Measurements from ENCODE around the gene ADH5. TPM values are rescaled to one million over a fixed set of nuclear protein-coding genes. Genes with fewer than 3 reads are reported as not detected.
"Not testable (repeated sequence)": the region's sequence is repeated elsewhere in the genome, so short reads cannot be mapped to it uniquely, and the experiment has no call there.

Gene ADH5
- total RNA-seq, 1 experiment from 2014 or later, result 341 TPM

- Histone ChIP-seq H3K36me3 (replicated peaks; ENCODE audit: control insufficient read depth, insufficient read depth, low read length) (peaks cover 43% of the 10 kb centered on the region), H3K4me3 (ENCODE audit: insufficient read depth, low read depth, low read length) (no peak overlapping the region), H3K27me3 (ENCODE audit: control insufficient read depth, insufficient read depth, low read length) (no peaks in the 10 kb centered on the region)
- DNase-seq, result no peak
Observed at GRCh38 chr4:99076292-99076976, 12.2 kb downstream of the ADH5 start.

GRCh38 chr4:99074816-99075215 lies 13.8 kb downstream of the ADH5 start:
- Histone ChIP-seq H3K27me3 (ENCODE audit: control insufficient read depth, insufficient read depth, low read length) (no peaks in the 10 kb centered on the region), H3K36me3 (replicated peaks; ENCODE audit: control insufficient read depth, insufficient read depth, low read length) (peaks cover 32% of the 10 kb centered on the region)

GRCh38 chr4:99071159-99071558 lies 17.4 kb downstream of the ADH5 start:
- Histone ChIP-seq H3K36me3 (replicated peaks; ENCODE audit: control insufficient read depth, insufficient read depth, low read length) (peaks cover 22% of the 10 kb centered on the region), H3K27me3 (ENCODE audit: control insufficient read depth, insufficient read depth, low read length) (no peaks in the 10 kb centered on the region), H3K4me3 (ENCODE audit: insufficient read depth, low read depth, low read length) (no peak overlapping the region)
- no peak for DNase-seq

More at GRCh38 chr4:99074816-99075215, 13.8 kb downstream of the ADH5 start:
- DNase-seq, result no peak
- H3K4me3 ChIP-seq (ENCODE audit: insufficient read depth, low read depth, low read length), result no peak overlapping the region

- DNase-seq, result no peak
- Histone ChIP-seq H3K36me3 (replicated peaks; ENCODE audit: control insufficient read depth, insufficient read depth, low read length) (peaks cover 2% of the 10 kb centered on the region), H3K27me3 (ENCODE audit: control insufficient read depth, insufficient read depth, low read length) (no peaks in the 10 kb centered on the region), H3K4me3 (ENCODE audit: insufficient read depth, low read depth, low read length) (no peak overlapping the region)
Observed at GRCh38 chr4:99067617-99068016, 21.0 kb downstream of the ADH5 start.

GRCh38 chr4:99065521-99065920 lies 23.1 kb downstream of the ADH5 start:
- H3K36me3 ChIP-seq (replicated peaks; ENCODE audit: control insufficient read depth, insufficient read depth, low read length); H3K4me3 ChIP-seq (ENCODE audit: insufficient read depth, low read depth, low read length); H3K27me3 ChIP-seq (ENCODE audit: control insufficient read depth, insufficient read depth, low read length); DNase-seq: not testable (repeated sequence)

- H3K4me3 ChIP-seq (ENCODE audit: insufficient read depth, low read depth, low read length), result no peak overlapping the region
- H3K27me3 ChIP-seq (ENCODE audit: control insufficient read depth, insufficient read depth, low read length), result no peaks in the 10 kb centered on the region
- DNase-seq, result no peak
- H3K36me3 ChIP-seq (replicated peaks; ENCODE audit: control insufficient read depth, insufficient read depth, low read length), result peaks cover 4% of the 10 kb centered on the region
Observed at GRCh38 chr4:99062120-99062519, 26.5 kb downstream of the ADH5 start.

- no peaks in the 10 kb centered on the region for H3K27me3 ChIP-seq (ENCODE audit: control insufficient read depth, insufficient read depth, low read length)
- no peak overlapping the region for H3K4me3 ChIP-seq (ENCODE audit: insufficient read depth, low read depth, low read length)
- peaks cover 4% of the 10 kb centered on the region for H3K36me3 ChIP-seq (replicated peaks; ENCODE audit: control insufficient read depth, insufficient read depth, low read length)
- no peak for DNase-seq
Observed at GRCh38 chr4:99061048-99061700, 27.4 kb downstream of the ADH5 start.

- Histone ChIP-seq H3K36me3 (replicated peaks; ENCODE audit: control insufficient read depth, insufficient read depth, low read length) (peaks cover 4% of the 10 kb centered on the region), H3K27me3 (ENCODE audit: control insufficient read depth, insufficient read depth, low read length) (no peaks in the 10 kb centered on the region), H3K4me3 (ENCODE audit: insufficient read depth, low read depth, low read length) (no peak overlapping the region)
- no peak for DNase-seq
Observed at GRCh38 chr4:99059550-99059949, 29.0 kb downstream of the ADH5 start.

- no peak for DNase-seq
- H3K36me3 ChIP-seq (replicated peaks; ENCODE audit: control insufficient read depth, insufficient read depth, low read length), result peaks cover 6% of the 10 kb centered on the region
Observed at GRCh38 chr4:99058228-99058627, 30.4 kb downstream of the ADH5 start.

GRCh38 chr4:99054428-99054994 lies 34.1 kb downstream of the ADH5 start:
- Histone ChIP-seq H3K27me3 (ENCODE audit: control insufficient read depth, insufficient read depth, low read length) (no peaks in the 10 kb centered on the region), H3K4me3 (ENCODE audit: insufficient read depth, low read depth, low read length) (no peak overlapping the region), H3K36me3 (replicated peaks; ENCODE audit: control insufficient read depth, insufficient read depth, low read length) (peaks cover 12% of the 10 kb centered on the region)
- no peak for DNase-seq

More at GRCh38 chr4:99058228-99058627, 30.4 kb downstream of the ADH5 start:
- H3K4me3 ChIP-seq (ENCODE audit: insufficient read depth, low read depth, low read length), result no peak overlapping the region
- H3K27me3 ChIP-seq (ENCODE audit: control insufficient read depth, insufficient read depth, low read length), result no peaks in the 10 kb centered on the region

GRCh38 chr4:99052902-99053301 lies 35.7 kb downstream of the ADH5 start:
- H3K27me3 ChIP-seq (ENCODE audit: control insufficient read depth, insufficient read depth, low read length), result no peaks in the 10 kb centered on the region
- no peak for DNase-seq
- peaks cover 18% of the 10 kb centered on the region for H3K36me3 ChIP-seq (replicated peaks; ENCODE audit: control insufficient read depth, insufficient read depth, low read length)
- no peak overlapping the region for H3K4me3 ChIP-seq (ENCODE audit: insufficient read depth, low read depth, low read length)

- DNase-seq, result no peak
- peaks cover 16% of the 10 kb centered on the region for H3K36me3 ChIP-seq (replicated peaks; ENCODE audit: control insufficient read depth, insufficient read depth, low read length)
- no peak overlapping the region for H3K4me3 ChIP-seq (ENCODE audit: insufficient read depth, low read depth, low read length)
- no peaks in the 10 kb centered on the region for H3K27me3 ChIP-seq (ENCODE audit: control insufficient read depth, insufficient read depth, low read length)
Observed at GRCh38 chr4:99047710-99048109, 40.9 kb downstream of the ADH5 start.

GRCh38 chr4:99043346-99043745 lies 45.2 kb downstream of the ADH5 start:
- no peak overlapping the region for H3K4me3 ChIP-seq (ENCODE audit: insufficient read depth, low read depth, low read length)
- H3K36me3 ChIP-seq (replicated peaks; ENCODE audit: control insufficient read depth, insufficient read depth, low read length), result peaks cover 2% of the 10 kb centered on the region

GRCh38 chr4:99038213-99038612 lies 50.4 kb downstream of the ADH5 start:
- no peak for DNase-seq
- Histone ChIP-seq H3K4me3 (ENCODE audit: insufficient read depth, low read depth, low read length) (no peak overlapping the region), H3K27me3 (ENCODE audit: control insufficient read depth, insufficient read depth, low read length) (no peaks in the 10 kb centered on the region), H3K36me3 (replicated peaks; ENCODE audit: control insufficient read depth, insufficient read depth, low read length) (no peaks in the 10 kb centered on the region; the same call in 1 of the 2 replicates)

More at GRCh38 chr4:99043346-99043745, 45.2 kb downstream of the ADH5 start:
- no peak for DNase-seq
- no peaks in the 10 kb centered on the region for H3K27me3 ChIP-seq (ENCODE audit: control insufficient read depth, insufficient read depth, low read length)

- no peak for DNase-seq
- H3K36me3 ChIP-seq (replicated peaks; ENCODE audit: control insufficient read depth, insufficient read depth, low read length), result no peaks in the 10 kb centered on the region; the same call in 1 of the 2 replicates
Observed at GRCh38 chr4:99033956-99034355, 54.6 kb downstream of the ADH5 start.

More at GRCh38 chr4:99033956-99034355, 54.6 kb downstream of the ADH5 start:
- H3K4me3 ChIP-seq (ENCODE audit: insufficient read depth, low read depth, low read length), result no peak overlapping the region
- H3K27me3 ChIP-seq (ENCODE audit: control insufficient read depth, insufficient read depth, low read length), result no peaks in the 10 kb centered on the region

All from H7 (cell line).